T-helper 22 cell (primary cell): ENCODE measurements around the gene STC2.
"Not testable (repeated sequence)": the region's sequence is repeated elsewhere in the genome, so short reads cannot be mapped to it uniquely, and the experiment has no call there.

Source experiments
- DNase-seq: peaks from one replicate; pipeline ENCODE4 v3.0.0-alpha.2; 2020; ENCODE audit warnings: low read depth

Gene STC2, protein sequence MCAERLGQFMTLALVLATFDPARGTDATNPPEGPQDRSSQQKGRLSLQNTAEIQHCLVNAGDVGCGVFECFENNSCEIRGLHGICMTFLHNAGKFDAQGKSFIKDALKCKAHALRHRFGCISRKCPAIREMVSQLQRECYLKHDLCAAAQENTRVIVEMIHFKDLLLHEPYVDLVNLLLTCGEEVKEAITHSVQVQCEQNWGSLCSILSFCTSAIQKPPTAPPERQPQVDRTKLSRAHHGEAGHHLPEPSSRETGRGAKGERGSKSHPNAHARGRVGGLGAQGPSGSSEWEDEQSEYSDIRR

DNA sequence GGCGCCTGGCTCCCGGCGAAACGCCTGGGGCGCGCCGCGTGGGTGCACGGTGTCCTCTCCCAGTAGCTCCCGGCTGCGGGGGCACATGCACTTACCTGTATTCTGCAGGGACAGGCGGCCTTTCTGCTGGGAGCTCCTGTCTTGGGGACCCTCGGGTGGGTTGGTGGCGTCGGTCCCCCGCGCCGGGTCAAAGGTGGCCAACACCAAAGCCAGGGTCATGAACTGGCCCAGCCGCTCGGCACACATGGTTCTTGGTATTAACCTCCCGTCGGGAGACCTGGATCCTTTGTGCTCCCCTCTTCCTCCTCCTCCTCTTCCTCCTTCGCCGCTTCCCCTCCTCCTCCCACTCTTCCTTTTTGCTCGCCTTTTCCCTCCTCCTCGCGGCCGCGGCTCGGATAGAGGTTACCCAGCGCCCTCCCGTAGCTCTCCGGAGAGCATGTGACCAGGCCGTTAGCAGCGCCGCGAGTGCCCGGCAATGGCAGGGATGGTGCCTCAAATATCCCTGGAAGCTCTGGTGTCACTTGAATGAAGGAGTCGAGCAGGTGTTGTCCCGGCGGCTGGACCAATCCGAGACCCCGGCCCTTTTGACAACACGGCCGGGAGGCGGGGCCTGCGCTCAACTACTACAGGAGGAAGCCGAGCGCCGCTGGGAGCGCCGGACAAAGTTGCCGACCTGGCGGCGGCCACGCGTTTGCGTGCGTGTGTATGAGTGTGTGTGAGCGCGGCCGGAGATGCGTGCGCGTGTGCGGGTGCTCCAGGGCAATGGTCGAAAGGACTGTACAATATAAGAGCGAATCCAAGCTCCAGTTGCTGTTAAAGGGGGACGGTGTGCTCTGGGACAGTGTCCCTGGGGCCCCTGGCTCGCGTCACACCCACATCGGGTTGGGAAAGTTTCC, at the start of gene STC2:
Gene STC2 (minus strand): TSS at position 467 of the 896 bp plus-strand sequence. CDS start 221 bp downstream, at position 246.
- DNase-seq = no peak

DNA sequence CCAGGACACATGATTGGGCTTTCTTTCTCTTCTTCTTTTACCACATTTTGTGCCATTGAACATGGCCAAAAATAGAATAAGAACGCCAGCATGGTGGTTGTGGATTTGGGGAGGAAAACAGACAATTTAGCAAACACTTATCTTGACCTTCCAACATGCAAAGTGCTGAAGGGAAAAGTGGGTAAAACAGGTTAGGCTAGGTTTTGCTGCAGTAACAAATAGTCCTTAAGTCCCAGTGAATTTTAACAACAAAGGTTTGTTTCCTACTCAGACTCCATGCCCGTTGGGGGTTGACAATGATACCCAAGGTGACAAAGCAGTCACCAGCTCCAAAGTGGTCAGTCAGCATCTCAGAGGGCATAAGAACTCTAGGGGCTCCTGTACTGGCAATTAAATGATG, 43.2 kb upstream of the STC2 start:
- no peak for DNase-seq

DNA sequence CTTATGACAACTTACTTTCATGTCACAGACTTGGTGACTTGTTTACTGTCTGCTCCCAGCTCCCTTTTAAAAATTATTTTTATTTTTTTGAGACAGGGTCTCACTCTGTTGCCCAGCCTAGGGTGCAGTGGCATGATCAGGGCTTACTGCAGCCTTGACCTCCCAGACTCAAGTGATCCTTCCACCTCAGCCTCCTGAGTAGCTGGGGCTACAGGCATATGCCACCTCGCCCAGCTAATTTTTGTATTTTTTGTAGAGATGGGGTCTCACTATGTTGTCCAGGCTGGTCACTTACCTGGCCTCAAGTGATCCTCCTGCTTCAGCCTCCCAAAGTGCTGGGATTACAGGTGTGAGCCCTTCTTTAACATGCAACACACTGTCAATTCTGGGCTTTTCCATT, 35.2 kb upstream of the STC2 start:
- not testable (repeated sequence) for DNase-seq

DNA sequence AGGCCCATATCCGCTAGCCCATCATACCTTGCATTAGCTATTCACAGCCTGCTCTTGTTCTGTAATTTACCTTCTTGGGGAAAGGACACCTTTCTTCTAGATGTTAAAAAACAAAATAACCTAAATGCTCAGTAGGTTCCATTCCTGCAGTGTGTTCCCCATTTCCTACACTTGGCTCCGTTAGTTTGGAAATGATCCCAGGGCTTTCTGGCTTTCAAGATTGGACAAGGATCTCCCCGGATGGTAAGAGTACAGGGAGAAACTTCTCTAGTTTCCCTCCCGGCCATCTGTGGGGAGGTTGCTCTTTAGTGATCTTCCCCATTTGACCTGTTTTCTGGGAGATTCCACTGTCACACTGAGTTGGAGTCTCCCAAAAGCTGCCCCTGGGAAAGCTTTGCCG, 27.3 kb upstream of the STC2 start:
- DNase-seq = no peak

DNA sequence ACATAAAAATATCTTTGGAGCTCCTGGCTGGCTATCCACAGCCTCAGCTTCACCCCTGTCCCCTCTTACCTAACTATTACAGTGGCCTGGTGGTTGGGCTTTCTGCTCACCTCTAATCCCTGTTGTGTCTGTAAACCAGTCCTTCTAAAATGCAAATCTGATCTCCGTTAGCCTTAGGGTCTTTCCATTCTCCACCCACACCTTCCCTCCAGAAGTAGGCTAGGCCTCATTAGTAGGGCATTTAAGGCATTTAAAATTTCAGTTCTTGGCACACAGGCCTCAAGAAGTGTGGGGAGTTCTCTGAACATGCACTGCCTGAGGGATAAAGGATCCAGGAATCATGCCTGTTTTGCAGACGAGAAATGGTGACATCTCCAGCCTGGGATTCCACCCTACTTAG, 26.4 kb upstream of the STC2 start:
- no peak for DNase-seq

DNA sequence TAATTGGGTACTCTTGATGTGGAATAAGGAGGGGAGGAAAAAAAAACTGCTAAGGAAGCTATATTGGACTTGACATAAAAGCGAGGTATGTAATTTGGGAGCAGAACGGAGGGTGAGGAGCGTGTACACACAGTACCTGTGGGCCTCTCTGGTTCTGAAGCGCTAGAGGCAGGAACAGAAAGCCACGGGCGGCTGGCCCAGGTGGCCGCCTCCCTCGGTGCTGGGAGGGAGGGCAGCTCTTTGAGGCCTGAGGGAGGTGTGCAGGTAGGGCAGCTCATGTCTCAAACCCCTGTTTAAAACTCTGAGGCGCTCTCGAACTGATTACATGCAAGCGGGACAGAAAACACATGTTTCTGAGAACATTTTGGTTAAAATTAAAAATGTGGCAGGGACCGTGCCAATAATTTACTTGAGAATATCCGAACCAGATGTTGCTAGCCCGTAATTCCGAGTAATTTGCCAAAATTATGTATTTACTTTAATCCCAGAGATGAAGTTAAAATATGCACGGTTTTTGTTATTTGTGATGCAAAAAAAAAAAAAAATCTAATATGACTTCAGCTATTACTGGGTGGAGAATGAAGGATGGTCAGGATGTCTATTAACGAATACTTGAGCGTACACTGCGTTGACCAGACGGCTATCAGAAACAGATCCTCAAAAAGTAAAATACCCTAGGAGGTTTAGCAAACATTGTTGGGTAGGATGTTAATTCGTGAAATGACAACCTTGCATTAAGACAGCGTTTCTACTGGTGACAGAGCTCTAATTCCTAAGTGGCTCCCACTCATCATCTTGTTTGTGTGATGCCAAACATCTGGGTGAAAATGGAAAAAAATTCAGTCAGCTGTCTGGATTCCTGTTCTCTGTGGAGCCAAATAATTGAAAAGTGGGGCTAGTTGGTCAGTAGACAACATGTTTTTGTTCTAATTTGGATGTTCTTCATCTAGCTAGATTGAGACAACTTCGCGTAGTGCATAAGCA, 24.4 kb upstream of the STC2 start:
- DNase-seq = no peak

DNA sequence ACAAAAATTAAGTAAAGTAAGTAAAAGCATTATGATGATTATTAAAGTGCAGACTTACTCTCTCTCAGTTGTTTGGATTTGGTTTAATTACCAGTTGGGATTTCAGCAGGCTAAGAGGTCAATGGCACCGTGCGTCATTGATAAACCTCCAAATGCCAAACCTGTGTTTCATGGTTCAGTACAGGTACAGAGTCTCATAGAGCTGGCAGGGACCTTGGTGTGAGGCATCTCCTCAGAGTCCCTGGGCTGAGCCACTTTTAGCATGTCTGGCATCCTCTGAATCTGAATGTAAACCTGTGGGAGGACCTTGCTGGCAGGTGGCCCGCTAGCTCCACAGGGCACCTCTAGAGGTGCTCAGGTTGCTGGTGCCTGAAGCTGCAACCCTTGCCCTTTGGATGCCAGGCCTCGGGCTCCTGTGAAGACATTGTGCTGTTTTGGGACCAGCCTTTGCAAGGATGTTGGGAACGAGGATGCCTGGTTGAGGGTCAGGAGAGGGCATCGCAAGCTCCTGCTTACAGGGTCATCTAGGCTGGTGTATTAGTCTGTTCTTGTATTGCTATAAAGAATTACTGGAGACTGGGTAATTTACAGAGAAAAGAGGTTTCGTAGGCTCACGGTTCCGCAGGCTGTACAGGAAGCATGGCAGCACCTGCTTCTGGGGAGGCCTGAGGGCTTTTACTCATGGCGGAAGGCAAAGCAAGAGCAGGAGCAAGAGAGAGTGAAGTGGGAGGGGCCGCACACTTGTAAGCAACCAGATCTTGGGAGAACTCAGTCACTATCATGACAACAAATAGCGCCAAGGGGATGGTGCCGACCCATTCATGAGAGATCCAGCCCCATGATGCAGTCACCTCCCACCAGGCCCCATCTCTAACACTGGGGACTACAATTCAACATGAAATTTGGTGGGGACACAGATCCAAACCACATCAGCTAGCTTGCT, 14.9 kb upstream of the STC2 start:
- no peak for DNase-seq

DNA sequence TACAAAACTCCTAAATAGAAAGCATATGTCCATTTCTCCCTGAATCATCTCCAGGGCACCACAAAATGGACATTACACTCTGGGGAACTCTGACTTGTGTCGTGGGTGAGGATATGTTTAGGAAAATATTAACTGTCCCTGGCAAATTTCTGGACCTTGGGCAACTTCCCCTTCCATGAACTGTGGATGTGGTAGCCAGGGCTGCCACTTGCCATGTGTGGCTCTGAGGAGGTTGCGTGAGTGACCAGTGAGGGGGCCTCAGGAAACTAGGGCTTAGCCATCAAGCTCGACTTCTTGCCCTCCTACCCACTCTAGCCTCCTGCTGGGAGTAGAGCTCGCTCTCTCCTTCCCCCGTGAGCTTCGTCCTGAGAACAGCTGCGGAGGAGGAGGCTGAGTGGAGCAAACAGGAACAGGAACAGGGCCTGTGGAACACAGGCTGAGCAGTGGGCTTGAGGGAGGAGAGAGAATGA, 13.8 kb upstream of the STC2 start:
- DNase-seq = no peak

DNA sequence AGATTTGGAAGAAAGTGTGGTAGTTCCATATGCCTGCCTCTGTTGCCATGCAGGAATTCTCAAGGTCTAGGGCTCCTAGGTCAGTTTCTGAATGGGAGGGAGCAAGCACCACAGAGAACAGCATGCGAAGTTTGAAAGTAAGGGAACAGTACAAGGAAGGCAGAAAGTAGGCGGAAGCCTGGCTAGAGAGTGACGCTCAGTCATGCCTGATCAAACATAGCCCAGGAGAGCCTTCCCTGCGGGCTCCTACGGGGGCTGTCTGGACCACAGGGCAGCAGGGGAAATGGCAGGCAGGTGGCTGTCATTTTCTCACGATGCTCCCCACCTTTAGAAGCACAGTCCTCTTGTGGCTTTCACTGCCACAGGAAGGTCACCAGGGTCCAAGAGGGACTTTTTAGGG, 12.8 kb upstream of the STC2 start:
- DNase-seq = no peak

DNA sequence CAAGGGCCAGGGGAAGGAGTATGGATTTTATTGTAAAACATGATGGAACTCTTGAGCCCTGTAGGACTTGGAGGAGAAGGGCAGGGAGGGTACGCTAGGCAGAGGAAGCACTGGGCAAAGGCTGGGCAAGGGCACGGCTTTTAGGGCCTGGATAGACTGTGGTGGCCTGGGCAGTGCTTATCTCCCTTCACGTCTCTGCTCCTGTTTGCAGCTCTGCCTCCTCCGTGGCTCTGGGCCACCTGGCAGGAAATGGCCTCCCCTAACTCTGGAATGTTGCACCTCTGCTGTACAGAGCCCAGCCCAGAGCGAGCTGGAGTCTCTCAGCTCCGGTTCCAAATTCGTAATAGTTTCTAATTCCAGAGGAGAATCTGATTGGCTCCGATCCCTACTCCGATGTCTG, 12.2 kb upstream of the STC2 start:
- DNase-seq = no peak

DNA sequence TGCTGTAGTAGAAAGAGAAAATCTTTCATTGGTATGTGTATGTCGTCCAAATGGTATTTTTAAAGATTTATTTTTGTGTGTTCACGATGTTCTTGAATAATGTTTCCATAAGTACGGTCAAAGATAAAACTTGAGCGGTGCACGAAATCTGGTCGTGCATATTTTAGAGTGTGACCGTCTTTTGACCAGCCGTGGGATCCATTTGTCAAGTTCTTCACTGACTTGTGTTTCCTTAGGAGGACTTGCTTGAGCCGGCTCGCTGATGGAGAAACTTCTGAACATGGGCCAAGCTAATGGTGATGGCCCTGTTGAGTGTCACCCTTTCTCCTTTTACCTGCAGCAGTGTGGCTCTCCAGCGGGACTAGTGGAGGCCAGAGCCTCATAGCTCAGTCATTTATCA, 11.1 kb upstream of the STC2 start:
- no peak for DNase-seq

DNA sequence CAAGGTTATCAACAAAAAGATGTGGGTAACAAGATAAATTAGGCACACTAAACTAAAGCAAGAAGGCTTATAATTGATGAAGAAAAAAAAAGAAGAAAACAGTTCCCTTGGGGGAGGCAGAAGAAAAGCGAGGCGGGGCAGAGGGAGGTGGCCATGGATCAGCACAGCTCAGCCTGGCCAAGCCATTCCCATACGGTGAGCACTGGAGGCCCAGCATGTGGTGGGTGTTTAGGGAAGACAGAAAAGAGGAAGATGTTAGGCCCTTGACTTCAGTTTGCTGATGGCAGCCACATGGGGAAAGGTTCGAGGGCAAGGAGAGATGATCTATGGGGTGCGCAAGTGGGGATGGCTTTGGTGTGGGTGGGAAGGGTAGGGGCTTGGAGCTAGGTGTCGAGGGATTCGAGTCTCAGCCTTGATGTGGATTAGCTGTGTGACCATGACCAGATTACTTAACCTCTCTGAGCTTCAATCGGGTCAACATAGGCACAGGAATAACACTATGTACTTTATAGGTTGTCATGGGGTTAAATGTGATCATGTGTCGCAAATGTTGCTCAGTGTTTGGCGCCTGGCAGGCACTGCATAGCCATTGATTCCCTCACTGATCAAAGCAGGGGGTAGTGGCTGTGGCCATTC, 10.3 kb upstream of the STC2 start:
- no peak for DNase-seq

DNA sequence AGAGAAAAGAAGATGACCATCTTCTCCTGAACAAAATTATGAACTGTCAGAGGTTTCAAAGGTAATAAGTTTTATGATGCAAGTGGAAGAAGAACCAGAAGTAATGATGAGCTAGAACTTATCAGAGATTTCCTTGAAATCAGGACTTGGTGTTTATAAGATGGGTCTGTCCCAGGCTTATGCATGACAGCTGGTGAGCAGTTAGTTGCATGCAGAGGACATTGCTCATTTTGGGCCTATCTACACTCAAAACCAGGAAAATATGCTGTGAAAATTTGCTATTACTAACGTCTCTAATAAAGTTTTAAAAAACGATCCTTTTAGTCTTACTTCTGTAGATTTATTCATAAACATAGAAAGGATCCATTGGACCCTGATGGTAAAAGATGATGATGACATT, 6.6 kb upstream of the STC2 start:
- DNase-seq = no peak

DNA sequence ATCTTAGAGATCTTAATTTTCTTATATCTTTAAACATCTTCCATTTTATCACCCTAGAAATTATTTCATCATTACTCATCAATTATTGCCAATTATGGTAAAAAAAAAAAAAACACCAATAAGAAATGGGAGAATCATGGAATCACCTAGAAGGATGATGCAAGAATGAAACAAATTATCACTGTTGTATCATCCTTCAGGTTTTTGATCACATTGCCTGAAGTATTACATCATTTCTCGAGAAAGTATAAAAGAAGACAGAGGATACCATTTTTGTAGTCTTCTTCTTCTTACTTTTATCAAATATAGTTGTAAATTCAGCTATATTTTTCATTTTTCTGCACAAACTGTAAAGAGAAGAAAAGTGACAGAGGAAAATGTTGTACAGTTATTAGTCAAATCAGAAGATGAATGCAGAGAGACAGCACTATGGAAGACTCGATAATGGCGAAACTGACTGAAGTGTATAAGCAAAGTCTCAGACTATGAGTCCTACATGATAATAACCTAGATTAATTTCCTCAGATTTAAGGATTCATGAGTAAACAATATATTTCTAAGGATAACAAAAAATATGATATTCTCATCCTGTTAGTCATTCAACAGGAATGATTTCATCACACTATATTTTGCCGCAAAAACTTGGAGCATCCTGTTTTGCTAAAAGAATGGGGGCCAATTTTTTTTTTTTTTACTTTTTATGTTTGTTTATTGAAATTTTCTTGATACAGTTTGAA, 5.9 kb upstream of the STC2 start:
- DNase-seq = no peak

DNA sequence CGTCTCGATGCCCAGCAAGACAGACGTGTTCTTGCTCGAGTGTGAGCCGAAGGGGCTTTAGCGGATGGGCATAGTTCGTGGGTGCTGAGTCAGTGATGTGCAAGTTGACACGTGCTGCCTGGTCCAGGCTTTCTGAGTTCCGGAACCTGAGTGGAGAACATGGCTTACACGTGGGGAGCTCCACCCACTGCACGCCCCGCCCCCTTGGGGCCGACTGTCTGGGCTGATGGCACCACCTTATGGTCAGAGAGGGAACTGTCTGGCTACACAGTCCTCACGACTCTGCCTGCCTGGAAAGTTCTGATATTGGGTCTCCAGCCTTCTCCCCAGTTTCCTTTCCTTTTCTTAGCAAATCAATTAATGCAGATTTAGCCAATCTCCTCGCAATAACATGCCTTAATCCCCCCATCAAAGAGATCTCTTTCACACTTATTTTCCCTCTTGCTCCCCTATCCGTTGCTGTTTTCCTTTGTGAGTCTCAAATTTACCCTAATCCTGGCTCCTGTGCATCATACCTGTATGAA, 3.8 kb upstream of the STC2 start:
- no peak for DNase-seq

DNA sequence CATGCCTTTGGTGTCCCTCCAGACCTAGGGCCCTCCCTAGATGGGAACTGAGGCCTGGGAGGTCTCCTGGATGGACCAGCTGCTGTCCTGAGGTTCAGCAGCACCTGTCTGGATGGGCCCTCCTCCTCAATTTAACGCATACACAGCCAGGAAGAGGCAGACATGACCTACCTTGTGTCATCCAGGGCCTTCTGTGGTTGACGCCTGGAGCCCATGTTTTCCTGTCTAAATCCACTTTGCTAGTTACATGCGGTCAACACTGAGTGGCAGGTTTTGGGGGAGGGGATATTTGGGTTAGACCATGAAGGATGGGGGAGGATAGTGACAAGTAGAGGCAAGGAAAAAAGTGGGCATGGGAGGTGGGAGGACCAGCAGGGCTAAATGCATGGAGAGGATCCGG, 3.1 kb upstream of the STC2 start:
- DNase-seq = no peak

DNA sequence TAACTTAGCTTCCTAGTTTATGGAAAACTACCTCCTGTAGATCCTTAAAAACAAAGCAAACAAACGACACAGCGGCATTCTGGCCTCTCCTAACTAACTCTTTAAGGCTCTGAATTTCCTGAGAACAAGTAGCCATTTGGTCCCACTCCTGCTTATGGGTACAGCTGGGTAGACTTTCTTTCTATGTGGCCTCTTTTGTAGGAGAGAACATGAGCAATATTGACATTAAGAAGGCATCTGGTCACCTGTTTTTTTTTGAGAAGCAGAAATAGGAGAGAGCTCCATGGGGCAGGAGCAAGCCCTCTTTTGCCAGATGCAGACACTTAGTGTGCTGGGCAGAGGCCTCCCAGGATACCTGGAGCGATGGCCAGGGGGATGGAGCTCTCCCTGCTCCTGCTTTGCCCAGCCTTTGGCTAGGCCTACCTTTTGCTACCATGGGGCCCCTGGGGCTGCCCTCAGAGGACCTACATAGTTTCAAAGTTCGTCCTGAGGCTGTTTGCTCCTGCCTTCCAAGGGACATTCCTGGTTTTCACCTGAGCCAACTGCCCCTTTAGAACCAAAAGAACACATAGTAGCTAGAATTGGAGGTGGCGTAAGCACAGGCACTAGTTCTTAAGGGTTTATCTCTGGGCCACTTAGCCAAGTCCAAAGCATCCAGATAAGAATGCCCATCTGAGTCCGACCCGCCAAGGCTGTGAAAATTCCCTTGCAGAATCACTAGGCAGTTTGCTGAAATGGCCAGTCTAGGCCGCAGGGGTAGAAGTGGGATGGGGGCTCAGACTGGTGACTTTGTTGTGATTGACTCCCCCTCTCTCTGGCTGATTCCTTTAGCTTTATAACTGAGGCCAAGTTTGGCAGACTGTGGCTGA, 2.4 kb upstream of the STC2 start:
- no peak for DNase-seq

DNA sequence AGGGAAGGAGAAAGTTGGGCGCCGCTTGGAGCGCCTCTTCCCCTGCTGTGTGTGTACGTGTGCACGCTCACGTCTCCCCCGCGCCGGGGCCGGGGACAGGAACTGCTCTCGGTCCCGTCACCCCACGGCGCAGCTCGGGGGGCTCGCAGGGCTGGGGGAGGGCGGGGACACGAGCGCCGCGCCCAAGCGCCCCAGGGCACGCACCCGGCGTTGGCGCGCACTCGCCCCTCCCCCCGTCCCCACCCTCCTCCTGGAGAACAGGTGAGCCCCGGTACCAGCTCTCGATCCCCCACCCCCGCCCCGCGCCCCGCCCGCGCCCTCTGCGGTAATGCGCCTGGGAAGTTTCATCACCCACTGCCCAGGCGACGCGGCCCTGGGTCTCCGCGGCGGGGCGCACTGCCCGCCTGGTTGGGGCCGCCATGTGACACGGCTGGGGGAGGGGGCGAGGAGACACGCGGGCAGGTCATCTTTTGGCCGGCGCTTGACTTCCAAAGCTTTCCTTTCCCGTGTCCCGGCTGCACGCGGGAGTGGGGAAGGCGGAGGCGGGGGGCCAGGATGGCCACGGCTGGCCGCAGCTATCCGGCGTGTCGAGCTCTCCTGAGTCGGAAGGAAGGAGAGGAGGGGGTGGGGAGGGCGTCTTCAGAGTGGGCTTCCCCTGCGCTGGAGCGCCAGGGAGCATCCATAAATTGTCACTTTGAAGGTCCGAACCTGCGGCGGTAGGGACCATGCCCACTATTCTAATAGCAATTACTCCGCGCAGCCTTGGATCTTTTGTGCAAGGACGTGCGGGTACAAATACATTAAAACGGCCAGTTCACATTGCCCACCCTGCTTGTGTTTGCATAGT, 1.5 kb upstream of the STC2 start:
- DNase-seq = no peak
